Gastroesophageal sphincter (tissue), 4 donors: ENCODE data around the gene GRID1. TPM values are rescaled to one million over a fixed set of nuclear protein-coding genes. Genes with fewer than 3 reads are reported as not detected.
"Not testable (repeated sequence)": the region's sequence is repeated elsewhere in the genome, so short reads cannot be mapped to it uniquely, and the experiment has no call there.

Experiments
- ATAC-seq: fragments of 150-250 bp; one replicate; pipeline ENCODE4 v1.9.1; 2016; ENCODE audit warnings: mild to moderate bottlenecking, moderate library complexity
- H3K27ac ChIP-seq, 4 donors: fragments of 200-600 bp; sonication (generic) in 3 of 4; 1 replicate in 3 of 4; 2 replicates in 1 of 4; pipeline ENCODE4 v1.5.1; 2016 to 2019
- H3K27me3 ChIP-seq: fragments of 200-600 bp; sonication (generic); one replicate; pipeline ENCODE4 v1.5.1; 2019
- H3K36me3 ChIP-seq, 2 donors: fragments of 200-600 bp; sonication (generic); one replicate each; pipeline ENCODE4 v1.5.1; 2019; ENCODE audit warnings: control low read depth in 1 of 2
- H3K4me1 ChIP-seq, 3 donors: fragments of 200-600 bp; sonication (generic); 1 replicate in 2 of 3; 2 replicates in 1 of 3; pipeline ENCODE4 v1.5.1; 2016 to 2019; ENCODE audit warnings: control low read depth in 2 of 3
- H3K4me3 ChIP-seq, 2 donors: fragments of 200-600 bp; sonication (generic); one replicate each; pipeline ENCODE4 v1.5.1; 2019; ENCODE audit warnings: mild to moderate bottlenecking in 1 of 2, moderate library complexity in 1 of 2
- H3K9me3 ChIP-seq, 3 donors: fragments of 200-600 bp; sonication (generic); one replicate each; pipeline ENCODE4 v1.5.1; 2017 to 2019; ENCODE audit warnings: control low read depth in 2 of 3
- EP300 ChIP-seq: sonication (generic); formaldehyde crosslinking; IDR thresholded peaks from one replicate; pipeline ENCODE4 v1.6.1; 2017; ENCODE audit warnings: antibody characterized with exemption, mild to moderate bottlenecking
- POLR2A ChIP-seq, 2 donors: fragments of 450-650 bp; IDR thresholded peaks; one replicate each; pipeline ENCODE4 v1.6.1; 2017; ENCODE audit warnings: antibody characterized with exemption in 2 of 2, mild to moderate bottlenecking in 2 of 2, moderate library complexity in 1 of 2
- POLR2AphosphoS5 ChIP-seq: sonication (generic); formaldehyde crosslinking; IDR thresholded peaks from one replicate; pipeline ENCODE4 v1.6.1; 2017; ENCODE audit warnings: antibody characterized with exemption
- WGBS, 2 donors: methylation state at CpG; one replicate each; pipeline ENCODE4 v1.1.5; 2018; ENCODE audit warnings: low coverage in 1 of 2; 5-methylcytosine and 5-hydroxymethylcytosine counted together
- total RNA-seq, 4 donors: library from RNA; depleted of rRNA; stranded (reverse); fragments of >200 nt; gene quantifications; one replicate each; pipeline ENCODE4 v1.1.0, GENCODE V29; 2016
- TF ChIP-seq, protein P1 (sequence below), 4 experiments: fragments of 200-600 bp in 2 of 4; fragments of 450-650 bp in 2 of 4; sonication (generic) in 1 of 4; IDR thresholded peaks; one replicate each; pipeline ENCODE4 v1.5.1; 2017 to 2019; ENCODE audit warnings: antibody characterized with exemption in 4 of 4, mild to moderate bottlenecking in 2 of 4, moderate library complexity in 2 of 4

Gene GRID1
- total RNA-seq, 4 donors from 2014 or later = 1.2 to 2.7 (median 1.7) TPM

DNA sequence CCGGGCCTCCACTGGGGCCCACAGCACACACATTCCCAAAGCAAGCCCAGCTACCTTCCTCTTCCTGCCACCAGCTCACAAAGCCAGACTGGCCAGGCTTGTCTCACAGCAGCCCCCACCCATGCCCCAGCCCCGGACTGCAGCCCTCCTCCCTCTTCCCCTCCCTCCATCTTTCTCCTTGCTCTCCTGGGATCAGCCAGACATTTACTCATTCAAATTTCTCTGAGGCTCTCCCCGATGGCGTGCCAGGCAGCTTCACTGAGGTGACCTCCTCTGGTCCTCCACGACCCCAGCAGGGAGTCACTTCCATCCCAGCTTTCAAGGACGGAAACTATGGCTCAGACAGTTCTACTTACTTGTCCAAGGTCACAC lies 187.5 kb downstream of the GRID1 start:
- whole genome bisulfite sequencing, 2 donors = 62% methylated on average over 6 of the region's 6 CpGs; no CpG with 5 or more reads in 1 of the 2 donors

DNA sequence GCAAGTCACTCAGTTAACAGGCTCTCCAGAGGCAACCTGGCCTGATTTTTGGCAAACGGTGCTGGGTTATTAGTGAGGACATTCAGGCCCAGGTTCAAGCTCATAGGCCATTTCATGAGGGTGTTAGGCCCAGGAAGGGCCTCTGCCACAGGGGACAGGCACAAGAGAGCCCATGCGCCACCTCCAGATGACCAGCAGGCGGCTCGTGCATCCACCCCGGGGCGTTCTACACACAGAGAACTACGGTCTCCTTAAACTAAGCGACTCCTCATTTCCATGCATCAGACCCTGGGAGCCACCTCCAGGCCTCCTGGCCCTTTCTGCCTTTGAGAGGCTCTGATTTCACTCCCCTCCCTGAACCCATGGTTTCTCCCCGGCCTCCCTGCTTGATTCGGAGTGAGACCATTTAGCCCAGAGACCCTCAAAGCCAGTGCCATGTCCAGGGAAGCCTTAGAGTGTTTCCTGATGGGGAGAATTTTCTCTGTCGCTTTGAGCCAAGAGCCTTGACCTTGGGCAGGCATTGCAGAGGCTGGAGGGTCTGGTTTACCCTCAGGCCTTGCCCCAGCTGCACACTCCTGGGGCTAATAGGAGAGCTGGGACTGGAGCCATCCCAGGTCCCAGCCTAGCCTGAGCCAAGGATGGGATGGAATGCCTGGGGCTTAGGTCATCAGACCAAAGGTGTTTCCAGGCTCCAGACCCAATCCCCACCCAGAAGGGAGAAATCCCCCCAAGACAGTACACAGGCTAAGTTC lies 188.0 kb downstream of the GRID1 start:
- WGBS, 2 donors = 50 to 57% methylated on average over 2 to 8 of the region's 11 CpGs
- no peak overlapping the region for H3K4me3 ChIP-seq
- no peaks in the 10 kb centered on the region for H3K4me1 ChIP-seq
- no peaks in the 10 kb centered on the region for H3K9me3 ChIP-seq
- H3K36me3 ChIP-seq = no peaks in the 10 kb centered on the region
- ATAC-seq = no peak
- TF ChIP-seq POLR2AphosphoS5 = no peak
- no peak for TF ChIP-seq EP300
- no peak for TF ChIP-seq POLR2A (IDR thresholded peaks at IDR 0.05)
- TF ChIP-seq, protein P1, sequence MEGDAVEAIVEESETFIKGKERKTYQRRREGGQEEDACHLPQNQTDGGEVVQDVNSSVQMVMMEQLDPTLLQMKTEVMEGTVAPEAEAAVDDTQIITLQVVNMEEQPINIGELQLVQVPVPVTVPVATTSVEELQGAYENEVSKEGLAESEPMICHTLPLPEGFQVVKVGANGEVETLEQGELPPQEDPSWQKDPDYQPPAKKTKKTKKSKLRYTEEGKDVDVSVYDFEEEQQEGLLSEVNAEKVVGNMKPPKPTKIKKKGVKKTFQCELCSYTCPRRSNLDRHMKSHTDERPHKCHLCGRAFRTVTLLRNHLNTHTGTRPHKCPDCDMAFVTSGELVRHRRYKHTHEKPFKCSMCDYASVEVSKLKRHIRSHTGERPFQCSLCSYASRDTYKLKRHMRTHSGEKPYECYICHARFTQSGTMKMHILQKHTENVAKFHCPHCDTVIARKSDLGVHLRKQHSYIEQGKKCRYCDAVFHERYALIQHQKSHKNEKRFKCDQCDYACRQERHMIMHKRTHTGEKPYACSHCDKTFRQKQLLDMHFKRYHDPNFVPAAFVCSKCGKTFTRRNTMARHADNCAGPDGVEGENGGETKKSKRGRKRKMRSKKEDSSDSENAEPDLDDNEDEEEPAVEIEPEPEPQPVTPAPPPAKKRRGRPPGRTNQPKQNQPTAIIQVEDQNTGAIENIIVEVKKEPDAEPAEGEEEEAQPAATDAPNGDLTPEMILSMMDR (IDR thresholded peaks at IDR 0.05) = no peak
- H3K27ac ChIP-seq = no peak overlapping the region
- peaks cover 6% of the 10 kb centered on the region for H3K27me3 ChIP-seq

More for the DNA sequence above, 187.5 kb downstream of the GRID1 start:
- no peak for ATAC-seq
- Histone ChIP-seq H3K27me3 (peaks cover 6% of the 10 kb centered on the region), H3K4me1 (no peaks in the 10 kb centered on the region), H3K36me3 (no peaks in the 10 kb centered on the region), H3K9me3 (no peaks in the 10 kb centered on the region), H3K27ac (no peak overlapping the region), H3K4me3 (no peak overlapping the region)
- TF ChIP-seq EP300 (no peak), POLR2AphosphoS5 (no peak), POLR2A (IDR thresholded peaks at IDR 0.05) (no peak)
- TF ChIP-seq, protein P1 (IDR thresholded peaks at IDR 0.05) = no peak

DNA sequence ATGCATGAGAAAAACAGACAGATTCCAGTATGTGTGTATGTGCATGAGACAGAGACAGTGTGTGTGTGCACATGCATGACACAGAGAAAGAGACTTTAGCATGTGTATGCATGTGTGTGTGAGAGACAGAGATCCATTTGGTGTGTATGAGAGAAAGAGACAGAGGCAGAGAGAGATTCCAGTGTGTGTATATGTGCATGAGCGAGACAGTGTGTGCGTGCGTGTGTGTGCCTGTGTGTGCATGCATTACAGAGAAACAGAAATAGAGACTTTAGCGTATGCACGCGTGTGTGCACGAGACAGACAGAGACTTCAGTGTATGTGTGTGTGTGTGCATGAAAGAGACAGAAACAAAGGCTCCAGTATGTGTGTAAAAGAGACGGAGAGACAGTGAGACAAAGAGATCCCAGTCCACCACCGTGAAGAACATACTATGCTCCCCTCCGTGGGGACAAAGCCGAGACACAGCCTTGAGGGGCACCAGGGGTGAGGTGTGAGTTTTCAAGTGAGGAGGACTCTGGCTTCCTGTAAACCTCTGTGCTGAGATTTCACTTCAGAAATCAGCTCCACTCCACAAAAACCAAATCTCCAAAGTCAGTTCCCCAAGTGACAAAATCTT lies 188.9 kb downstream of the GRID1 start:
- Histone ChIP-seq H3K4me1 (no peaks in the 10 kb centered on the region), H3K36me3 (no peaks in the 10 kb centered on the region), H3K27ac (no peak overlapping the region), H3K27me3 (peaks cover 6% of the 10 kb centered on the region), H3K4me3 (no peak overlapping the region), H3K9me3 (no peaks in the 10 kb centered on the region)
- no peak for ATAC-seq
- no peak for TF ChIP-seq POLR2AphosphoS5
- no peak for TF ChIP-seq POLR2A (IDR thresholded peaks at IDR 0.05)
- TF ChIP-seq, protein P1 (IDR thresholded peaks at IDR 0.05) = no peak
- TF ChIP-seq EP300 = no peak
- 79 to 87% methylated on average over 11 of the region's 11 CpGs for WGBS, 2 donors

DNA sequence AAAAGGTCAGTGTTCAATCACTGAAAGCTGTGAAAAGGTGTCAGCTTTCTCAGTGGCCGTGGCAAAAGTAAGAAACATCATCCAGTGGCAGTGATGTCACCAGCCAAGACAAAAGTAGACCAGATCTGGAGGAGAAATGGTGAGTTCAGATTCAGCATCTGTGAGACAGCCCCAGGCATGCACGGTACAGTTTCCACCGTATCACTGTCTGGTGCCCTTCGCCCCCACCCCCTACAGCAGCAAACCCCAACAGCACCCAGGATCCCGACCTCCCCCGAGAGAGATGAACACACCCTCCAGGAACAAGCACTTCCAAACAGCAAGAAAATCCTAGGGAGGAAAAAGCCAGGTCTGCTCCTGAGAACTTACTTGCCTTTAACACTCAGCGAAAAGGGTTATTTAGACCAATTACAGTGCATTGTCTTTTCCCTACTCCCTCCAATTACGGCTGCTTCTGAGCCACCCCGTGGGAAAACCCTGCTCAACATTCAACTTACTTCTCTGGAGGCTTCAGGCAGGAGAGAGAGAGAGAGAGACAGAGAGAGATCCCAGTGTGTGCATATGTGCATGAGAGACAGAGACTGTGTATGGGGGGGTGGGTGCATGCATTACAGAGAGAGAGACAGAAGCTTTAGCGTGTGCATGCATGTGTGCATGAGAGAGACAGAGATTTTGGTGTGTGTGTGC lies 189.6 kb downstream of the GRID1 start:
- no peak for TF ChIP-seq EP300
- TF ChIP-seq, protein P1 (IDR thresholded peaks at IDR 0.05) = no peak
- TF ChIP-seq POLR2AphosphoS5 = no peak
- TF ChIP-seq POLR2A (IDR thresholded peaks at IDR 0.05) = no peak
- Histone ChIP-seq H3K36me3 (no peaks in the 10 kb centered on the region), H3K4me1 (no peaks in the 10 kb centered on the region), H3K27ac (no peak overlapping the region), H3K9me3 (no peaks in the 10 kb centered on the region), H3K27me3 (peaks cover 6% of the 10 kb centered on the region), H3K4me3 (no peak overlapping the region)
- no peak for ATAC-seq
- 50 to 67% methylated on average over 2 to 4 of the region's 10 CpGs for WGBS, 2 donors

DNA sequence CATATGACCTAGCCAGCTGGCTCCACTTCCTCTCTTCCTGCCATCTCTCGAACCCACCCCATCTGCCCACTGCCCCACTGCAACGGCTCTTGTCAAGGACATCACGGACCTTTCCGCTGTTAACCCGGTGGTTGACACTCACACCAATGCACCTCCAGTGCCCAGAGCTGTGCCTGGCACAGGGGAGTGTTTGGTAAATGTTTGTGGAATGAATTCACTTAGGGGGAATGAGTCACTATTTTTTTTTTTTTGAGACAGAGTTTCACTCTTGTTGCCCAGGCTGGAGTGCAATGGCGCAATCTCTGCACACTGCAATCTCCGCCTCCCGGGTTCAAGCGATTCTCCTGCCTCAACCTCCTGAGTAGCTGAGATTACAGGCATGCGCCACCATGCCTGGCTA lies 191.1 kb downstream of the GRID1 start:
- not testable (repeated sequence) for H3K4me1 ChIP-seq, ATAC-seq, H3K36me3 ChIP-seq, H3K27me3 ChIP-seq, H3K9me3 ChIP-seq, H3K27ac ChIP-seq, H3K4me3 ChIP-seq
- 95 to 96% methylated on average over 4 to 9 of the region's 10 CpGs for WGBS, 2 donors
